ENCODE measurements around the gene S100A10.

The S100A10 gene

DNA sequence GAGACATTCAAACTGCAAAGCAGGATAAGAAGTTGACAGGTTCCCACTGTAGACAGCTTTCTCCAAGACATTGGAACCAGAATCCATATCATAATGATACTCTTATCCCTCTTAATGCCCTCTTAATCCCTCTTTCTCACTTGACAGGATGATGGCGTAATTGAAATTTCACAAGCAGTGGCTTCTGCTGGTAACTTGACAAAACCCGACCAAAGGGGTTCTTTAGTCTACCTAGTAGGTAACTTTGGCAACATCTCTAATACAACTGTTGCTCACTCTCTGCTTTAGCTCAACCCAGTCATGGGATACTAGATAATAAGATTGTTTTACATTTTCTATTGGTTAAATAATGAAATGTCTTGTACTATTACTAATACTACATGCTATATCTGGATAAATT, 34.7 kb downstream of the S100A10 start:
- Histone ChIP-seq H3K27ac (no peak overlapping the region), H3K36me3 (ENCODE audit: insufficient read depth, low read length) (no peaks in the 10 kb centered on the region), H3K9me3 (ENCODE audit: low read depth, low read length) (no peaks in the 10 kb centered on the region), H3K4me3 (no peak overlapping the region), H3K9ac (ENCODE audit: insufficient read length) (no peak overlapping the region)
- TF ChIP-seq POLR2AphosphoS5 (IDR thresholded peaks at IDR 0.05; ENCODE audit: borderline replicate concordance, low read depth, low read length) (no peak), FOXP2 (optimal IDR thresholded peaks at IDR 0.05; ENCODE audit: control extremely low read depth, extremely low read length, insufficient read depth) (no peak), EZH2 (IDR thresholded peaks at IDR 0.05) (no peak)
- no peak for DNase-seq (ENCODE audit: low read depth, low spot score)

DNA sequence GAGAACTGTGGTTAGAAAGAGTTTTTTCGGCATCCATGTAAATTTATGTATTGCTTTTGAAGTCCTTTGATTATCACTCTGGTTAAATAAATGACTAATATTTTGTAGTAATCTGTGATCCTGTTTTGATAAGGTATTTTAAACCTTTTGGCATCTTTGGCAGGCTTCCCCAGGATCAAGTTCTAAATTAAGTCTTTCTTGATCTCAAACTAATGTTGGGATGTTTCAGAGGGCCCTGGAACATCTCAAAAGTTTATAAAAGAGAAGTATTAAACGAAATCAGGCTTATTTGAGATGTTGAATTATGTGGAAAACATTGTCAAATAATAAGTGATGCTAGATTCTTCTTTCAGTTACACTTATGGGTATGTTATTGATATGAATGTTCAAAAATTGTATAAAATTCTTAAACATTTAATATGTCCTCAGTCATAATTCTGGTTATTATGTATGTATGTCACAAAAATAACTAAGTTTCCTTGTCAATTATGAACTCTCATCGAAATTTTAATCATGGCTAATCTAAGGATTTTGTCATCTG, 36.6 kb downstream of the S100A10 start:
- no peak for DNase-seq (ENCODE audit: low read depth, low spot score)
- H3K36me3 ChIP-seq (ENCODE audit: insufficient read depth, low read length), result no peaks in the 10 kb centered on the region
- TF ChIP-seq POLR2AphosphoS5 (IDR thresholded peaks at IDR 0.05; ENCODE audit: borderline replicate concordance, low read depth, low read length) (no peak), EZH2 (IDR thresholded peaks at IDR 0.05) (no peak), FOXP2 (optimal IDR thresholded peaks at IDR 0.05; ENCODE audit: control extremely low read depth, extremely low read length, insufficient read depth) (no peak)
- H3K27ac ChIP-seq, result no peak overlapping the region
- no peak overlapping the region for H3K9ac ChIP-seq (ENCODE audit: insufficient read length)
- H3K4me3 ChIP-seq, result no peak overlapping the region
- H3K9me3 ChIP-seq (ENCODE audit: low read depth, low read length), result no peaks in the 10 kb centered on the region

DNA sequence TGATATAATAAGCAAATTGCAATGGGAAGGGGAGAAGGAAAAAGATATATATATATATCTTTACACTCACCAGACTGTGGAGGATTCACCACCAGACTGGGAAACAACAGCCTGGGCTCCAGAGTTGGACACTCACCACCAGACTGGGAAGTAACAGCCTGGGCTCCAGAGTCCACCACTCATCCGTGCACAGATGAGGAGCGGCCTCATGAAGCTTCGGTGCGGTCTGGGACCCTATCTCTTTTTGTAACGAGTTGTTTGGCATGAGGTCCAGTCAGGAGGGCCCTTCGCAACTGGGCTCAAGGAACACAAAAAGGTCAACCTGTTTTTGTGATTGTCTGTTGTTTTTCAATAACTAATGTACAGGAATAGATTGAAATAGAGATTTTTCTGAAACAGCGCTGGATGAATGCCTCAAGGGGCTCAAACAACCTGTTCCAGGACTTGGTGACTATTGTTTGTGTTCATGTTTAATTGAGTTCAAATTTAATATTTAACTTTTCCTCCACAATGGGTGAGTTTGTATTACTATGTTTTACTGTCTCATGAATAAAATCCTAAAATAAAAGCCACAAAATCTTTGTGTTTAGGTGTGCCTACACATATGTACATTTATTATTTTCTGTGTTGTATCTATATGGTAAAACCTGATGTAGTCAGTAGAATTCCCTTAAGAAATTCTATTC, 40.1 kb downstream of the S100A10 start:
- Histone ChIP-seq H3K9ac (ENCODE audit: insufficient read length) (no peak overlapping the region), H3K4me3 (no peak overlapping the region), H3K9me3 (ENCODE audit: low read depth, low read length) (no peaks in the 10 kb centered on the region), H3K27ac (no peak overlapping the region), H3K36me3 (ENCODE audit: insufficient read depth, low read length) (no peaks in the 10 kb centered on the region)
- TF ChIP-seq POLR2AphosphoS5 (IDR thresholded peaks at IDR 0.05; ENCODE audit: borderline replicate concordance, low read depth, low read length) (no peak), FOXP2 (optimal IDR thresholded peaks at IDR 0.05; ENCODE audit: control extremely low read depth, extremely low read length, insufficient read depth) (no peak), EZH2 (IDR thresholded peaks at IDR 0.05) (no peak)
- no peak for DNase-seq (ENCODE audit: low read depth, low spot score)

DNA sequence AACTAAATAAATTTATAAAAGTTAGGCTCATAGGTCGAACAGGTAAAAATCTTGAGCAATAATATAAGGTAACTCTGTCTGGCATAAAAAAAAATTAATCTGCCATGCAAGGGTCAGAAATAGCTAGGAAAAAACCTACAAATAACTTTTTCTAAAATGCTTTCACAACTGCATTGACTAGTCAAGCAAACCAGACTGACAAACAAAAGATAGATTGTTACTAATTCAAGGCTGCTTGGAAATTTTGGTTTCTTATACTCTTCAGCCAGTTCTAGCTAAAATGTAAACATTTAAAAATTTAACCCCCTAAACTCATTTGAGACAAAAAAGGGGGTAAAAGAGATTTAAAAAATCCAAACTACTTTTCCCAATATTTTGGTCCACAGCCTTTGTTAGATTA, 40.8 kb downstream of the S100A10 start:
- Histone ChIP-seq H3K9ac (ENCODE audit: insufficient read length) (no peak overlapping the region), H3K36me3 (ENCODE audit: insufficient read depth, low read length) (no peaks in the 10 kb centered on the region), H3K9me3 (ENCODE audit: low read depth, low read length) (no peaks in the 10 kb centered on the region), H3K27ac (no peak overlapping the region), H3K4me3 (no peak overlapping the region)
- no peak for DNase-seq (ENCODE audit: low read depth, low spot score)
- TF ChIP-seq EZH2 (IDR thresholded peaks at IDR 0.05) (no peak), POLR2AphosphoS5 (IDR thresholded peaks at IDR 0.05; ENCODE audit: borderline replicate concordance, low read depth, low read length) (no peak), FOXP2 (optimal IDR thresholded peaks at IDR 0.05; ENCODE audit: control extremely low read depth, extremely low read length, insufficient read depth) (no peak)

DNA sequence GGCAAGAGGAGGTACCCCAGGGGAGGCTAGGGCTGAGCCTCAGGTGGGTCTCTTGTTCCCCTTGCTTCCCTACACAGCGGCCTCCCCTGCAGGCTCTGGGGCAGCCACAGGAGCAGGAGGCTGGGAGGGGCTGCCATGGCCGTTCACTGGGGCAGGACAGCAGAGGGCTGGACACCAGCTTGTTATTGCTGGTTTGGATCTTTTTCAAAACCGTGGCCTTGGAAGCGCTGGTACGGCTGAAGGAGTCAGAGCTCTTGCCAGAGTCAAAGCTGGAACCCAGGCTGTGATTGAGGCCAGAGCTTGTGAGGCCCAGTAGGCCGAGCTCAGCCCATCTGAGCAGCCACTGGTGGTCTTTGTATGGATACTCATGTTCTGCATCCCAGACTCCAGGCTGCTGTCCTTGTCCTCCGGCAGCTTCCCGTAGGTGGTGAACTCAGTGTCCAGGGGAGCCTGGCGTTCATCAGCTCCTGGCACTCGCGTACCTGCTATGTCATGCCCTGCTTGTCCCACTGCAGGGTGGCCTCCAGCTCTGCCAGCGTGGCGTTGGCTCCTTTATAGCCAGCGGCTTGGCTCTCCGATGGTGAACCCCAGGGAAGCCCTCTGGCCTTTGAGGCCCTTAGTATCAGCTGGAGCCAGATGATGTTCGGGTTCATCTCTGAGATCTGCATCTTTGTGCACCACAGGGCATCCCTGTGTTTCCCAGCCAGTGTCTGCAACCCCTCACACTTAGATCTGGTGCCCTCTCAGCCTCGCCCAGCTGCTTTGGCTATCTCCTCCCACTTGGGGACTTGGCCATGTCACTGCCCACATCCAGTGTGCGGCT, 44.1 kb downstream of the S100A10 start:
- Histone ChIP-seq H3K36me3 (ENCODE audit: insufficient read depth, low read length) (no peaks in the 10 kb centered on the region), H3K4me3 (no peak overlapping the region), H3K27ac (no peak overlapping the region), H3K9me3 (ENCODE audit: low read depth, low read length) (no peaks in the 10 kb centered on the region), H3K9ac (ENCODE audit: insufficient read length) (no peak overlapping the region)
- no peak for DNase-seq (ENCODE audit: low read depth, low spot score)
- TF ChIP-seq POLR2AphosphoS5 (IDR thresholded peaks at IDR 0.05; ENCODE audit: borderline replicate concordance, low read depth, low read length) (no peak), EZH2 (IDR thresholded peaks at IDR 0.05) (no peak), FOXP2 (optimal IDR thresholded peaks at IDR 0.05; ENCODE audit: control extremely low read depth, extremely low read length, insufficient read depth) (no peak)

DNA sequence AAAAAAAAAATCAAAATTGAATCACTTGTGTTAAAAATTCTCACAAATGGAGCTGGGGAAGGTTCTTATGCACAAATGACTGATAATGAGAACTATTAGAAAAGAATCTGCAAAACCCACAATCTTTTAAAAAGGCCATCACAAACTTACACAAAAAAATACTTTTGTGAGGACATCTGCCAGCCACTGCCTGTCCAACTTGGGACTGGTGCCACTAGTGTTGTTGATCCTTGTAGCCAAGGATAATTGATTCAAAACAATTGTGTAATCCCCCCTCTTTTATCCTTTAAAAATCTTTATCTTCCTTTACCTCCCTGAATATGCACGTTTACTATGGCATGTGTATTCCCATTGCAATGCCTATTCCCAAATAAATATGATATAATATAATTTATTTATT, 45.2 kb downstream of the S100A10 start:
- Histone ChIP-seq H3K36me3 (ENCODE audit: insufficient read depth, low read length) (no peaks in the 10 kb centered on the region), H3K4me3 (no peak overlapping the region), H3K9ac (ENCODE audit: insufficient read length) (no peak overlapping the region), H3K9me3 (ENCODE audit: low read depth, low read length) (no peaks in the 10 kb centered on the region), H3K27ac (no peak overlapping the region)
- TF ChIP-seq FOXP2 (optimal IDR thresholded peaks at IDR 0.05; ENCODE audit: control extremely low read depth, extremely low read length, insufficient read depth) (no peak), POLR2AphosphoS5 (IDR thresholded peaks at IDR 0.05; ENCODE audit: borderline replicate concordance, low read depth, low read length) (no peak), EZH2 (IDR thresholded peaks at IDR 0.05) (no peak)
- no peak for DNase-seq (ENCODE audit: low read depth, low spot score)

DNA sequence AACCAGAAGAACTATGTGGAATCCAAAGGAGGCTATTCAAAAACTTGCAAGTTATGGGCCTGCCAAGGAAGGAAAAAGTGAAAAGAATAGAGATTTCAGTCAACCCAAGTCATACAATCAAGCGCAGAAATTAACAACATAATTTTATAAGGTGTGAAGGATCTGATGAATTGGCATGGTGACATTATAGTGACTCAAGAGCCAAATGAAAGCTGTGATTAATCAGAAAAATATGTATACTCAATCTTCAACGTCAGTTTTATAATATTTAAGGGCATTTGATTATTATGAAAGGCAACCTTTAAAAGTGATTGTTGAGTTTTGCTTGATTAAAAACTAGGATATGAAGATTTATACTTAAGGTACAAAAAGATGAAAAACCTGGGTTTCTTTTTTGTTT, 46.5 kb downstream of the S100A10 start:
- TF ChIP-seq POLR2AphosphoS5 (IDR thresholded peaks at IDR 0.05; ENCODE audit: borderline replicate concordance, low read depth, low read length) (no peak), EZH2 (IDR thresholded peaks at IDR 0.05) (no peak), FOXP2 (optimal IDR thresholded peaks at IDR 0.05; ENCODE audit: control extremely low read depth, extremely low read length, insufficient read depth) (no peak)

More for the DNA sequence above, 46.5 kb downstream of the S100A10 start:
- Histone ChIP-seq H3K36me3 (ENCODE audit: insufficient read depth, low read length) (no peaks in the 10 kb centered on the region), H3K4me3 (no peak overlapping the region), H3K9ac (ENCODE audit: insufficient read length) (no peak overlapping the region), H3K27ac (no peak overlapping the region), H3K9me3 (ENCODE audit: low read depth, low read length) (no peaks in the 10 kb centered on the region)
- DNase-seq (ENCODE audit: low read depth, low spot score), result no peak

Data from SK-N-MC (cell line).